K562 (cell line): ENCODE results near the gene WDR62.

Experiments used
- CTCF ChIP-seq, 3 experiments: IDR thresholded peaks in 2 of 3; conservative IDR thresholded peaks in 1 of 3; 2 replicates each; pipeline ENCODE4 v1.5.1; 2011 to 2012; ENCODE audit warnings: low read length in 3 of 3, mild to moderate bottlenecking in 3 of 3, control low read depth in 2 of 3, improper control_type of control experiment in 1 of 3, inconsistent platforms in 1 of 3, low read depth in 1 of 3, mixed read lengths in 1 of 3, moderate library complexity in 1 of 3; ENCODE audit not compliant: insufficient read depth in 2 of 3
- PHF21A ChIP-seq: fragments of 450-650 bp; IDR thresholded peaks from 2 replicates; pipeline ENCODE4 v1.6.1; 2017; ENCODE audit warnings: low read depth, borderline replicate concordance
- PRDM10 ChIP-seq: fragments of 450-650 bp; IDR thresholded peaks from 2 replicates; pipeline ENCODE4 v1.6.1; 2018; ENCODE audit not compliant: partially characterized antibody
- TSHZ1 ChIP-seq: fragments of 250-450 bp; sonication (Bioruptor Pico); IDR thresholded peaks from 2 replicates; pipeline ENCODE4 v1.4.0; 2020; ENCODE audit warnings: mild to moderate bottlenecking, moderate library complexity
- ZBTB8A ChIP-seq: fragments of 450-650 bp; IDR thresholded peaks from 2 replicates; pipeline ENCODE4 v1.6.1; 2018; ENCODE audit warnings: mild to moderate bottlenecking, moderate library complexity; ENCODE audit not compliant: partially characterized antibody
- ZNF23 ChIP-seq: fragments of 250-450 bp; sonication (Bioruptor Pico); IDR thresholded peaks from 2 replicates; pipeline ENCODE4 v1.4.0; 2020; ENCODE audit warnings: mild to moderate bottlenecking

GRCh38 chr19:36084231-36085009, 29.7 kb downstream of the WDR62 start:
- TF ChIP-seq PRDM10 (no peak), ZBTB8A (no peak), PHF21A (no peak), TSHZ1 (CRISPR knock-in tag) (no peak), ZNF23 (CRISPR knock-in tag) (no peak), CTCF (IDR thresholded peaks at IDR 0.05 in 2 of 3, conservative IDR thresholded peaks at IDR 0.05 in 1 of 3; ENCODE audit: insufficient read depth in 2 of 3, low read depth in 1 of 3, low read length in 3 of 3) (no peak)
